NK-92 (cell line): Measurements from ENCODE around the gene NPTX1.
A peak's percentile ranks its signal among the peaks of the same experiment; 100 is the strongest.

Source experiments
- DNase-seq: peaks from one replicate; lab custom pipeline; 2025; ENCODE audit not compliant: unreplicated experiment; lab: John Stamatoyannopoulos, UW

The NPTX1 gene

GRCh38 chr17:80460429-80460834 lies 16.0 kb downstream of the NPTX1 start:
- no peak for DNase-seq

- no peak for DNase-seq
These were observed 17.2 kb downstream of the NPTX1 start for GRCh38 chr17:80459234-80459633.

GRCh38 chr17:80458016-80458415 lies 18.4 kb downstream of the NPTX1 start:
- DNase-seq = no peak

- no peak for DNase-seq
These were observed 19.1 kb downstream of the NPTX1 start for GRCh38 chr17:80457236-80457856.

- no peak for DNase-seq
These were observed 19.8 kb downstream of the NPTX1 start for GRCh38 chr17:80456465-80457235.

- no peak for DNase-seq
These were observed 20.6 kb downstream of the NPTX1 start for GRCh38 chr17:80455784-80456183.

- no peak for DNase-seq
These were observed 21.1 kb downstream of the NPTX1 start for GRCh38 chr17:80455336-80455710.

- DNase-seq = peak; percentile 51
These were observed 21.7 kb downstream of the NPTX1 start for GRCh38 chr17:80454557-80455335.

- no peak for DNase-seq
These were observed 22.3 kb downstream of the NPTX1 start for GRCh38 chr17:80453998-80454556.

GRCh38 chr17:80453126-80453997 lies 23.0 kb downstream of the NPTX1 start:
- DNase-seq = no peak

GRCh38 chr17:80452173-80452915 lies 24.1 kb downstream of the NPTX1 start:
- DNase-seq = no peak

GRCh38 chr17:80451104-80451775 lies 25.2 kb downstream of the NPTX1 start:
- DNase-seq = no peak

- no peak for DNase-seq
These were observed 26.4 kb downstream of the NPTX1 start for GRCh38 chr17:80449930-80450576.

GRCh38 chr17:80449194-80449929 lies 27.0 kb downstream of the NPTX1 start:
- no peak for DNase-seq

GRCh38 chr17:80447790-80448189 lies 28.6 kb downstream of the NPTX1 start:
- DNase-seq = no peak

- DNase-seq = no peak
These were observed 29.6 kb downstream of the NPTX1 start for GRCh38 chr17:80446645-80447405.

GRCh38 chr17:80445726-80446110 lies 30.7 kb downstream of the NPTX1 start:
- DNase-seq = no peak
